Loucy (cell line): ENCODE data around the gene SEMA6A.

Experiments
- CTCF ChIP-seq: fragments of 200-600 bp; sonication (generic); conservative IDR thresholded peaks from 2 replicates; pipeline ENCODE4 v1.5.1; 2014; ENCODE audit warnings: mild to moderate bottlenecking, antibody characterized with exemption, low read length
- EZH2phosphoT487 ChIP-seq: fragments of 200-600 bp; IDR thresholded peaks from 2 replicates; pipeline ENCODE4 v1.6.1; 2018; ENCODE audit warnings: antibody characterized with exemption, mild to moderate bottlenecking, moderate library complexity, borderline replicate concordance

- no peak for TF ChIP-seq CTCF
- no peak for TF ChIP-seq EZH2phosphoT487
Measured at GRCh38 chr5:116442095-116442534, 132.5 kb downstream of the SEMA6A start.
